BLaER1 treated with 17β-estradiol and CSF1 and Interleukin-3, amounts not matched to agents 10 nM and 100 nM (cell line): ENCODE results near the gene PTPN2.
A peak's percentile ranks its signal among the peaks of the same experiment; 100 is the strongest.

Experiments
- H3K27ac ChIP-seq, 11 experiments: shearing (Covaris generic); formaldehyde crosslinking; 2 replicates each; pipeline ENCODE4 v1.8.1; 2022
- H3K27me3 ChIP-seq, 11 experiments: shearing (Covaris generic); formaldehyde crosslinking; 2 replicates each; pipeline ENCODE4 v1.8.1; 2022
- H3K36me3 ChIP-seq, 11 experiments: shearing (Covaris generic); formaldehyde crosslinking; 2 replicates each; pipeline ENCODE4 v1.8.1; 2022
- H3K4me1 ChIP-seq, 10 experiments: shearing (Covaris generic); formaldehyde crosslinking; 2 replicates each; pipeline ENCODE4 v1.8.1; 2022
- H3K4me2 ChIP-seq, 11 experiments: shearing (Covaris generic); formaldehyde crosslinking; 2 replicates each; pipeline ENCODE4 v1.8.1; 2022
- H3K4me3 ChIP-seq, 10 experiments: shearing (Covaris generic); formaldehyde crosslinking; 2 replicates each; pipeline ENCODE4 v1.8.1; 2022
- H3K9ac ChIP-seq, 11 experiments: shearing (Covaris generic); formaldehyde crosslinking; 2 replicates each; pipeline ENCODE4 v1.8.1; 2022
- H3K9me3 ChIP-seq, 11 experiments: shearing (Covaris generic); formaldehyde crosslinking; replicated peaks in 1 of 11; 2 replicates each; pipeline ENCODE4 v1.8.1; 2022
- H4K20me1 ChIP-seq, 11 experiments: shearing (Covaris generic); formaldehyde crosslinking; 2 replicates each; pipeline ENCODE4 v1.8.1; 2022
- Cebpa-rat ChIP-seq, 11 experiments: shearing (Covaris generic); IDR thresholded peaks; 2 replicates each; pipeline ENCODE4 v1.8.1; 2022

The PTPN2 gene

DNA sequence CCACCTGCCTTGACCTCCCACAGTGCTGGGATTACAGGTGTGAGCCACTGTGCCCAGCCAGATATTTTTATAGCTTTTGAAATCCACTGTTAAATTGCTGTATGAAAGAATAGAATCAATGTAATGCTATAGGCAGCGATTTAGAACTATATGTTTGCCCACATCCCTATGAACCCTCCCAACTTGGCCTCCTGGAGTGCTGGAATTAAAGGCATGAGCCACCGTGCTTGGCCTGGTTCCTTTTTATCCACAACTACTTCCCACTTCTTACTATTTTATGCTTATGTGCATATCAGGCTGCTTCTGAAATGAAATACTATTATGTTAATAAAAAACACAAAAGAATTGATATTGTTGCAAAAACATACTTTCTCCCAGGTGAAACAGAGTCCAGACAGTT lies 11.6 kb upstream of the PTPN2 start:
- no peak overlapping the region for H3K9ac ChIP-seq
- peaks cover 22 to 46% (median 40%) of the 10 kb centered on the region in 11 experiments for H3K27me3 ChIP-seq
- no peaks in the 10 kb centered on the region for H3K9me3 ChIP-seq
- no peak overlapping the region; a peak in 1 of 22 replicates for H3K4me2 ChIP-seq
- no peak overlapping the region for H3K4me3 ChIP-seq
- TF ChIP-seq Cebpa-rat (IDR thresholded peaks at IDR 0.05), result no peak
- no peaks in the 10 kb centered on the region for H3K36me3 ChIP-seq
- peaks cover 0 to 12% (median 0%) of the 10 kb centered on the region in 10 experiments; a peak in 5 of 20 replicates for H3K4me1 ChIP-seq
- H3K27ac ChIP-seq, result no peak overlapping the region
- H4K20me1 ChIP-seq, result no peaks in the 10 kb centered on the region

GRCh38 chr18:12895014-12895413 lies 11.0 kb upstream of the PTPN2 start:
- no peak for TF ChIP-seq Cebpa-rat (IDR thresholded peaks at IDR 0.05)
- H4K20me1 ChIP-seq, result no peaks in the 10 kb centered on the region

DNA sequence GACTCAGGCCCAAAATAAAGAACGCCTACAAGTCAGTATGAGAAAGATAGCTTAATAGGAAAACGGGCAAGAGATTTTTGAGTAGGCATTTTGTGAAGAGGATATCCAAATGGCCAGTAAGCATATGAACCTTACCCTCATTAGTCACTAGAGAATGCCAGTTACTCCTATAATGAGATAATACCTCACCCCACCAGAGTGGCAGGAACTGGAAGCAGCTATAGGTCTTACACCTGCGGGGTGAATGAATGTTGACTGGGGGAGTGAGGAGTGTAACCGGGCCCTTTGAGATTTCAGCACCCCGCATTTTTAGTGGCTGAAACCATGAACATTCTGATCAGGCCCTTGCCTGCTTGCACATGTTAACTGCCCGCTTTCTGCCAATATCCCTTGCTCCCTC lies 7.5 kb upstream of the PTPN2 start:
- TF ChIP-seq Cebpa-rat (IDR thresholded peaks at IDR 0.05), result no peak
- Histone ChIP-seq H3K36me3 (0 out of 22 replicates have a peak, but pooled peaks cover 0 to 8% (median 0%) of the 10 kb centered on the region in 11 experiments), H3K27ac (no peak overlapping the region), H3K4me3 (no peak overlapping the region), H4K20me1 (no peaks in the 10 kb centered on the region), H3K9me3 (no peaks in the 10 kb centered on the region), H3K9ac (no peak overlapping the region), H3K27me3 (peaks cover 4 to 19% (median 15%) of the 10 kb centered on the region in 11 experiments; a peak in 20 of 22 replicates), H3K4me2 (no peak overlapping the region), H3K4me1 (peaks cover 0 to 49% (median 3%) of the 10 kb centered on the region in 10 experiments; a peak in 7 of 20 replicates)

More at GRCh38 chr18:12895014-12895413, 11.0 kb upstream of the PTPN2 start:
- no peaks in the 10 kb centered on the region for H3K9me3 ChIP-seq
- no peak overlapping the region for H3K4me2 ChIP-seq
- H3K4me1 ChIP-seq, result peaks cover 0 to 18% (median 1%) of the 10 kb centered on the region in 10 experiments; a peak in 5 of 20 replicates
- H3K4me3 ChIP-seq, result no peak overlapping the region
- H3K27ac ChIP-seq, result no peak overlapping the region
- no peaks in the 10 kb centered on the region for H3K36me3 ChIP-seq
- no peak overlapping the region for H3K9ac ChIP-seq
- peaks cover 22 to 46% (median 40%) of the 10 kb centered on the region in 11 experiments for H3K27me3 ChIP-seq

DNA sequence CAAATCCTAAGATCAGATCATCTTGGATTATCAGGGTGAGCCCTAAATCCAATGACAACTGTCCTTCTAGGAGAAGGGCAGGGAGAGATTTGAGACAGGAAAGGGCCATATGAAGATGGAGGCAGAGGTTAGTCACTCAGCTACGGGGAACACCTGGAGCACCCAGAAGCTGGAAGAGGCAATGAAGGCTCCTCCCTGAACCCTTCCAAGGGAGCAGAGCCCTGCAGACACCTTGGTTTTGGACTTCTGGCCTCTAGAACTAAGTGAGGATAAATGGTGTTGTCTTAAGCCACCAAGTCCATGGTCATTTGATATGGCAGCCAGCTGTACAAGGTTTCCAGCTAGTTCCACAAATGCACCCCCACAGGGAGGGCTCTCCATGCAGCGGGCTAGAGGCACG lies 6.9 kb upstream of the PTPN2 start:
- no peaks in the 10 kb centered on the region for H3K9me3 ChIP-seq
- no peak for TF ChIP-seq Cebpa-rat (IDR thresholded peaks at IDR 0.05)
- no peak overlapping the region for H3K27ac ChIP-seq
- H4K20me1 ChIP-seq, result no peaks in the 10 kb centered on the region
- H3K27me3 ChIP-seq, result peaks cover 2 to 16% (median 13%) of the 10 kb centered on the region in 11 experiments; a peak in 20 of 22 replicates
- H3K9ac ChIP-seq, result no peak overlapping the region
- 0 out of 22 replicates have a peak, but pooled peaks cover 0 to 8% (median 0%) of the 10 kb centered on the region in 11 experiments for H3K36me3 ChIP-seq
- peaks cover 0 to 55% (median 8%) of the 10 kb centered on the region in 10 experiments; a peak in 11 of 20 replicates for H3K4me1 ChIP-seq
- peak overlapping the region in 2 of 11 experiments; percentile 34 to 74; a peak in 4 of 22 replicates for H3K4me2 ChIP-seq
- no peak overlapping the region for H3K4me3 ChIP-seq

DNA sequence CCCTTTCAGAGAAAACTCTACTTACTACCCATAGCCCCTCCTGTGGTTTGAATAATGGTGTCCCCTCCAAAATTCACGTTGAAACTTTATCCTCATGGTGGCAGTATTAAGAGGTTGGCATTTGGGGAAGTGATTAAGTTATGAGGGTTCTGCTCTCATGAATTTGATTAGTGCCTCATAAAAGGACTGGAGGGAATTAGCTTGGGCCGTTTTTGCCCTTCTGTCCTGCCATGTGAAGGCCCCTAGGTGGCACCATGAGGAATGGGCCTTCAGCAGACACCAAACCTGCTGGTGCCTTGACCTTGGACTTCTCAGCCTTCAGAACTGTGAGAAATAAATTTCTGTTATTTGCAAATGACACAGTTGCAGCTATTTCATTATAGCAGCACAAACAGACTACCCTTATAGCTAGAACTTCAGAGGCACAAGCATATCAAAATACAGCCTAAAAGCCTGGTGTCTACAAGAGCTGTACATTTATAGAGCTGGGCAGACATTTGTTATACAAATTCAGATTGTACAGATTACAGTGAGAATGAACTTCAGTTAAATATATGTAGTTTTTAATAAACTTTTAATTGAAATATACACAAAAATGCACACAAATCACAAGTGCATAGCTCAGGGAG lies 2.6 kb upstream of the PTPN2 start:
- no peaks in the 10 kb centered on the region for H3K27me3 ChIP-seq
- peak overlapping the region in 1 of 10 experiments; percentile 5; a peak in 1 of 20 replicates for H3K4me3 ChIP-seq
- peaks cover 0 to 25% (median 4%) of the 10 kb centered on the region in 11 experiments; a peak in 11 of 22 replicates for H4K20me1 ChIP-seq
- peaks cover 26 to 67% (median 33%) of the 10 kb centered on the region in 10 experiments for H3K4me1 ChIP-seq
- H3K4me2 ChIP-seq, result peak overlapping the region in 5 of 11 experiments; percentile 6 to 87 (median 82); a peak in 10 of 22 replicates
- TF ChIP-seq Cebpa-rat (IDR thresholded peaks at IDR 0.05), result no peak
- no peaks in the 10 kb centered on the region for H3K9me3 ChIP-seq
- H3K36me3 ChIP-seq, result peaks cover 0 to 8% (median 0%) of the 10 kb centered on the region in 11 experiments; a peak in 1 of 22 replicates
- H3K27ac ChIP-seq, result peak overlapping the region in 3 of 11 experiments; percentile 99 to 100 (median 100); a peak in 6 of 22 replicates
- peak overlapping the region in 2 of 11 experiments; percentile 100; a peak in 3 of 22 replicates for H3K9ac ChIP-seq

- no peaks in the 10 kb centered on the region for H3K27me3 ChIP-seq
Measured at GRCh38 chr18:12885500-12885899, 1.5 kb upstream of the PTPN2 start.

GRCh38 chr18:12884406-12885323 lies 628 bp upstream of the PTPN2 start:
- peaks cover 45 to 69% (median 52%) of the 10 kb centered on the region in 10 experiments for H3K4me1 ChIP-seq
- no peaks in the 10 kb centered on the region for H3K27me3 ChIP-seq
- peak overlapping the region; percentile 81 to 98 (median 94) for H3K4me3 ChIP-seq
- TF ChIP-seq Cebpa-rat (IDR thresholded peaks at IDR 0.05), result no peak
- H3K36me3 ChIP-seq, result peaks cover 0 to 8% (median 0%) of the 10 kb centered on the region in 11 experiments; a peak in 1 of 22 replicates
- H4K20me1 ChIP-seq, result peaks cover 0 to 45% (median 24%) of the 10 kb centered on the region in 11 experiments; a peak in 13 of 22 replicates
- peak overlapping the region; percentile 48 to 100 (median 97); a peak in 21 of 22 replicates for H3K27ac ChIP-seq
- no peaks in the 10 kb centered on the region for H3K9me3 ChIP-seq
- peak overlapping the region; percentile 85 to 100 (median 97) for H3K9ac ChIP-seq
- H3K4me2 ChIP-seq, result peak overlapping the region; percentile 80 to 91 (median 87)

More at GRCh38 chr18:12885500-12885899, 1.5 kb upstream of the PTPN2 start:
- H3K4me2 ChIP-seq, result peak overlapping the region in 9 of 11 experiments; percentile 80 to 91 (median 87); a peak in 16 of 22 replicates
- peak overlapping the region in 3 of 11 experiments; percentile 99 to 100 (median 100); a peak in 6 of 22 replicates for H3K27ac ChIP-seq
- TF ChIP-seq Cebpa-rat (IDR thresholded peaks at IDR 0.05), result no peak
- peaks cover 37 to 70% (median 44%) of the 10 kb centered on the region in 10 experiments for H3K4me1 ChIP-seq
- no peaks in the 10 kb centered on the region for H3K9me3 ChIP-seq
- H3K9ac ChIP-seq, result peak overlapping the region in 4 of 11 experiments; percentile 96 to 100 (median 100); a peak in 8 of 22 replicates
- H3K36me3 ChIP-seq, result peaks cover 0 to 8% (median 0%) of the 10 kb centered on the region in 11 experiments; a peak in 1 of 22 replicates
- H3K4me3 ChIP-seq, result peak overlapping the region in 3 of 10 experiments; percentile 92 to 98 (median 93); a peak in 6 of 20 replicates
- H4K20me1 ChIP-seq, result peaks cover 0 to 36% (median 15%) of the 10 kb centered on the region in 11 experiments; a peak in 12 of 22 replicates

DNA sequence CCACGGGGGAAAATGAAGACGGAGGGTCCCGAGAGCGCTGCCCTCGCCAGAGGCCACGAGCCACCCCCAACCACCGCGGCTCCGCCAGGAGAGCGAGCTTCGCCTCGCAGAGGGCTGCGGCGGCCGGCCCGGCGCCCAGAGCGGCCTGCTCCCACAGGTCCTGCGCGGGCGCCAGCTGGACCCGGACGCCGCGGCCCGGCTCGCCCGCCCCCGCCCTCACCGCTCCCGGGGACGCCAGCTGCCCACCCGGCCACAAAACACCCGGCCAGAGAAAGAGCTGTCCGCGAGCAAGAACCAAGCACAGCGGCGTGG lies 709 bp downstream of the PTPN2 start:
- H3K4me2 ChIP-seq, result peak overlapping the region; percentile 83 to 98 (median 88)
- peaks cover 0 to 58% (median 37%) of the 10 kb centered on the region in 11 experiments; a peak in 13 of 22 replicates for H4K20me1 ChIP-seq
- peak overlapping the region; percentile 81 to 98 (median 94) for H3K4me3 ChIP-seq
- no peak for TF ChIP-seq Cebpa-rat (IDR thresholded peaks at IDR 0.05)
- peaks cover 56 to 72% (median 61%) of the 10 kb centered on the region in 10 experiments for H3K4me1 ChIP-seq
- no peaks in the 10 kb centered on the region for H3K27me3 ChIP-seq
- peaks cover 0 to 4% (median 0%) of the 10 kb centered on the region in 11 experiments; a peak in 5 of 22 replicates for H3K9me3 ChIP-seq
- H3K36me3 ChIP-seq, result peaks cover 0 to 7% (median 4%) of the 10 kb centered on the region in 11 experiments; a peak in 6 of 22 replicates
- peak overlapping the region; percentile 85 to 100 (median 97) for H3K9ac ChIP-seq
- H3K27ac ChIP-seq, result peak overlapping the region; percentile 93 to 100 (median 97)
